Measurements from ENCODE around the gene MCM8.

- TF ChIP-seq EZH2phosphoT487 (IDR thresholded peaks at IDR 0.05; ENCODE audit: borderline replicate concordance, low read length) (no peak), CTCF (IDR thresholded peaks at IDR 0.05; ENCODE audit: low read depth, low read length, poor library complexity, severe bottlenecking) (no peak)
Observed at GRCh38 chr20:6045566-6045965, 95.1 kb downstream of the MCM8 start.
